NOMO-1 treated with DMSO at 0.1 percent for 48 hours (cell line): Measurements from ENCODE around the gene XIRP1.

Experiments
- DNase-seq: peaks from one replicate; lab custom pipeline; 2025; ENCODE audit not compliant: unreplicated experiment; lab: John Stamatoyannopoulos, UW

The XIRP1 gene

GRCh38 chr3:39210078-39210477, 17.7 kb upstream of the XIRP1 start:
- DNase-seq, result no peak

- DNase-seq, result no peak
Observed at GRCh38 chr3:39209329-39209970, 17.1 kb upstream of the XIRP1 start.

GRCh38 chr3:39208463-39209055, 16.2 kb upstream of the XIRP1 start:
- DNase-seq, result peak; percentile 45

- no peak for DNase-seq
Observed at GRCh38 chr3:39207361-39208186, 15.2 kb upstream of the XIRP1 start.

GRCh38 chr3:39205919-39206516, 13.6 kb upstream of the XIRP1 start:
- no peak for DNase-seq

GRCh38 chr3:39205131-39205530, 12.7 kb upstream of the XIRP1 start:
- no peak for DNase-seq

- DNase-seq, result no peak
Observed at GRCh38 chr3:39203860-39204259, 11.5 kb upstream of the XIRP1 start.

- DNase-seq, result no peak
Observed at GRCh38 chr3:39203402-39203801, 11.0 kb upstream of the XIRP1 start.

GRCh38 chr3:39202094-39202493, 9.7 kb upstream of the XIRP1 start:
- no peak for DNase-seq

- no peak for DNase-seq
Observed at GRCh38 chr3:39196671-39197356, 4.4 kb upstream of the XIRP1 start.

- DNase-seq, result no peak
Observed at GRCh38 chr3:39196034-39196433, 3.6 kb upstream of the XIRP1 start.

- no peak for DNase-seq
Observed at GRCh38 chr3:39193391-39193790, 996 bp upstream of the XIRP1 start.

GRCh38 chr3:39191773-39192172, 622 bp downstream of the XIRP1 start:
- no peak for DNase-seq

GRCh38 chr3:39191111-39191510, 1.3 kb downstream of the XIRP1 start:
- no peak for DNase-seq

- no peak for DNase-seq
Observed at GRCh38 chr3:39190281-39191025, 1.9 kb downstream of the XIRP1 start.

GRCh38 chr3:39189959-39190269, 2.5 kb downstream of the XIRP1 start:
- DNase-seq, result peak; percentile 83

- DNase-seq, result no peak
Observed at GRCh38 chr3:39189150-39189958, 3.0 kb downstream of the XIRP1 start.

GRCh38 chr3:39188271-39189149, 3.9 kb downstream of the XIRP1 start:
- DNase-seq, result no peak
